ENCODE measurements around the gene NCKAP5.

DNA sequence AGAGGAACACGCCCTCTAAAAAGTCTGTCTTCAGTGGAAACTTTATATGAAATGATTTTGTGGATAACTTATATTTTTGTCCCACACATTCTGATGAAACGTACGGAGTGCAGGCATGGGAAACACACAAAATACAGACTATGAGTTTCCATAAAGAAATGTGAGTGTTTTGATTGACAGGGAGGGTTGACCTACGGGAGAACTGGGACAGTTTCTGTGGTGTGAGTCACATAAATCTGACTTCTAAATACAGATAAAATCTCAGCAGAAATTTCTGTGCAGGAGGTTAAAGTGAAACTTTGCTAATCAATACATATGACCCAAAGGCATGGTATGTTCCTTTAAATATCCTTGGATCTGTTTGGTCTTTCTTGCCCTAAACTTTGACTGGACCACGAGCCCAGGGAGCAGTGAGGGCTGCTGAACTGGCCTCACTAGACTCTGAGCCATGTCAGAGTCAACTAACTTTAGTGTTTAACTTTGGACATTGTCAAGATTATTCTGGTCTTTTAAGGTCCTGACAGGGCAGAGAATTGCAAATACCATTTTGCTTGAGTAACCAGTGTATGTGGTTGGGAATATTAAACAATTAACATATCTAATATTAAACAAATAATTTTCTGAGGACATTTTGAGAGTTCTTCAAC lies 691.4 kb downstream of the NCKAP5 start:
- TF ChIP-seq POLR2A (IDR thresholded peaks at IDR 0.05), result no peak
- TF ChIP-seq, protein P1, sequence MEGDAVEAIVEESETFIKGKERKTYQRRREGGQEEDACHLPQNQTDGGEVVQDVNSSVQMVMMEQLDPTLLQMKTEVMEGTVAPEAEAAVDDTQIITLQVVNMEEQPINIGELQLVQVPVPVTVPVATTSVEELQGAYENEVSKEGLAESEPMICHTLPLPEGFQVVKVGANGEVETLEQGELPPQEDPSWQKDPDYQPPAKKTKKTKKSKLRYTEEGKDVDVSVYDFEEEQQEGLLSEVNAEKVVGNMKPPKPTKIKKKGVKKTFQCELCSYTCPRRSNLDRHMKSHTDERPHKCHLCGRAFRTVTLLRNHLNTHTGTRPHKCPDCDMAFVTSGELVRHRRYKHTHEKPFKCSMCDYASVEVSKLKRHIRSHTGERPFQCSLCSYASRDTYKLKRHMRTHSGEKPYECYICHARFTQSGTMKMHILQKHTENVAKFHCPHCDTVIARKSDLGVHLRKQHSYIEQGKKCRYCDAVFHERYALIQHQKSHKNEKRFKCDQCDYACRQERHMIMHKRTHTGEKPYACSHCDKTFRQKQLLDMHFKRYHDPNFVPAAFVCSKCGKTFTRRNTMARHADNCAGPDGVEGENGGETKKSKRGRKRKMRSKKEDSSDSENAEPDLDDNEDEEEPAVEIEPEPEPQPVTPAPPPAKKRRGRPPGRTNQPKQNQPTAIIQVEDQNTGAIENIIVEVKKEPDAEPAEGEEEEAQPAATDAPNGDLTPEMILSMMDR (IDR thresholded peaks at IDR 0.05), result no peak
